UCSD-AML1 (cell line): Measurements from ENCODE around the gene MST1.

Experiments used
- DNase-seq: peaks from one replicate; lab custom pipeline; 2025; ENCODE audit not compliant: unreplicated experiment; lab: John Stamatoyannopoulos, UW

The MST1 gene

GRCh38 chr3:49638445-49638844, 50.8 kb downstream of the MST1 start:
- peak; percentile 50 for DNase-seq

- DNase-seq: no peak
These were observed 52.2 kb downstream of the MST1 start for GRCh38 chr3:49636883-49637609.

GRCh38 chr3:49634736-49635135, 54.5 kb downstream of the MST1 start:
- DNase-seq: no peak
